Prostate gland (tissue), 2 donors: Measurements from ENCODE around the gene USP10.

Experiments used
- POLR2A ChIP-seq: fragments of 450-650 bp; IDR thresholded peaks from one replicate; pipeline ENCODE4 v1.6.1; 2016; ENCODE audit warnings: antibody characterized with exemption, mild to moderate bottlenecking
- POLR2AphosphoS5 ChIP-seq: sonication (generic); formaldehyde crosslinking; IDR thresholded peaks from one replicate; pipeline ENCODE4 v1.6.1; 2017; ENCODE audit warnings: antibody characterized with exemption
- TF ChIP-seq, protein P1 (sequence below), 4 experiments: fragments of 200-600 bp in 2 of 4; fragments of 450-650 bp in 2 of 4; sonication (generic) in 2 of 4; IDR thresholded peaks; 1 replicate in 3 of 4; 2 replicates in 1 of 4; pipeline ENCODE4 v1.5.1; 2016 to 2019; ENCODE audit warnings: antibody characterized with exemption in 4 of 4, mild to moderate bottlenecking in 2 of 4, moderate library complexity in 2 of 4

GRCh38 chr16:84804326-84804725, 104.5 kb downstream of the USP10 start:
- TF ChIP-seq, protein P1, sequence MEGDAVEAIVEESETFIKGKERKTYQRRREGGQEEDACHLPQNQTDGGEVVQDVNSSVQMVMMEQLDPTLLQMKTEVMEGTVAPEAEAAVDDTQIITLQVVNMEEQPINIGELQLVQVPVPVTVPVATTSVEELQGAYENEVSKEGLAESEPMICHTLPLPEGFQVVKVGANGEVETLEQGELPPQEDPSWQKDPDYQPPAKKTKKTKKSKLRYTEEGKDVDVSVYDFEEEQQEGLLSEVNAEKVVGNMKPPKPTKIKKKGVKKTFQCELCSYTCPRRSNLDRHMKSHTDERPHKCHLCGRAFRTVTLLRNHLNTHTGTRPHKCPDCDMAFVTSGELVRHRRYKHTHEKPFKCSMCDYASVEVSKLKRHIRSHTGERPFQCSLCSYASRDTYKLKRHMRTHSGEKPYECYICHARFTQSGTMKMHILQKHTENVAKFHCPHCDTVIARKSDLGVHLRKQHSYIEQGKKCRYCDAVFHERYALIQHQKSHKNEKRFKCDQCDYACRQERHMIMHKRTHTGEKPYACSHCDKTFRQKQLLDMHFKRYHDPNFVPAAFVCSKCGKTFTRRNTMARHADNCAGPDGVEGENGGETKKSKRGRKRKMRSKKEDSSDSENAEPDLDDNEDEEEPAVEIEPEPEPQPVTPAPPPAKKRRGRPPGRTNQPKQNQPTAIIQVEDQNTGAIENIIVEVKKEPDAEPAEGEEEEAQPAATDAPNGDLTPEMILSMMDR (IDR thresholded peaks at IDR 0.05): no peak
- no peak for TF ChIP-seq POLR2A
- no peak for TF ChIP-seq POLR2AphosphoS5
